ENCODE measurements around the gene MGRN1.

MGRN1 gene

DNA sequence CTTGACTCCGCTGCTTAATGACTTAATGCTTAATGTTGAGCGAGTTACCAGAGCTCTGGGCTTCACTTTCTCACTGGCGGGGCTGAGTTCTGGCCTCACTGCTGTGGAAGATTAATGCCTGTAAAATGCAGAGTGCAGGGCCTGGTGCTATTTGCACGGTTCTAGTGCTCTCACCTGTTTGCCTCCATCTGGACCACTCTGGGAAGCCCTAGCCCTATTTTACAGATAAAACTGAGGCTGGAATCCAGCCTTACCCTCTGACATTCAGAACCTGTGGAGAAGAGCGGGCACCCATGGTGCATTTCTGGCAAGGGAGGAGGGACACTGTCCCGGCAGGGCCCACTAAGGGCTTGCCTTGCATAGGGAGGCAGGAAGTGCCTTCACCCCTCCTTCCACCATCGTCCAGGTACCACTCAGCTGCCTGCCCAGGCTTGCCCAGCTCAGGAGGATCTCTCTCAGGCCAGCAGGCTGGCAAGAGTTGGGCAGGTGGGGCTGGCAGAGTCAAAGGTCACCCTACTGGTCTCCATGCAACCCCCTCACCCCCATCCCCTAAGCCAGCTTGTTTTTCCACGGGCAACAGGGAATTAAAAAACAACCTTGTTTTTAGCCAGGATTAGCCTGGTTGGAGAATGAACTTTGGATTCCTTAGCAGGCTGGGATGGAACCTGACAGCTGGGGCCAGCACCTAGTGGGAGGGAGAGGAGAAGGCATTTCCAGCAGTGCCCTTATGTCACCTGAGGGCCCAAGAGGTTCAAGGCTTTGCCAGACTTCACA is 5.8 kb upstream of the MGRN1 start:
- CTCF ChIA-PET = interaction anchor here (0.6 kb wide), 1 partner anchor 335 kb away, joined by 3 read pairs; no protein-coding TSS in a partner anchor
- POLR2A ChIA-PET (ENCODE audit: low non-redundant PET) = interaction anchor here (0.5 kb wide), 1 partner anchor 192 kb away, joined by 12 read pairs; no protein-coding TSS in a partner anchor
- H3K27ac ChIP-seq = peak overlapping the region; percentile 91
- TF ChIP-seq, protein P1, sequence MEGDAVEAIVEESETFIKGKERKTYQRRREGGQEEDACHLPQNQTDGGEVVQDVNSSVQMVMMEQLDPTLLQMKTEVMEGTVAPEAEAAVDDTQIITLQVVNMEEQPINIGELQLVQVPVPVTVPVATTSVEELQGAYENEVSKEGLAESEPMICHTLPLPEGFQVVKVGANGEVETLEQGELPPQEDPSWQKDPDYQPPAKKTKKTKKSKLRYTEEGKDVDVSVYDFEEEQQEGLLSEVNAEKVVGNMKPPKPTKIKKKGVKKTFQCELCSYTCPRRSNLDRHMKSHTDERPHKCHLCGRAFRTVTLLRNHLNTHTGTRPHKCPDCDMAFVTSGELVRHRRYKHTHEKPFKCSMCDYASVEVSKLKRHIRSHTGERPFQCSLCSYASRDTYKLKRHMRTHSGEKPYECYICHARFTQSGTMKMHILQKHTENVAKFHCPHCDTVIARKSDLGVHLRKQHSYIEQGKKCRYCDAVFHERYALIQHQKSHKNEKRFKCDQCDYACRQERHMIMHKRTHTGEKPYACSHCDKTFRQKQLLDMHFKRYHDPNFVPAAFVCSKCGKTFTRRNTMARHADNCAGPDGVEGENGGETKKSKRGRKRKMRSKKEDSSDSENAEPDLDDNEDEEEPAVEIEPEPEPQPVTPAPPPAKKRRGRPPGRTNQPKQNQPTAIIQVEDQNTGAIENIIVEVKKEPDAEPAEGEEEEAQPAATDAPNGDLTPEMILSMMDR (conservative IDR thresholded peaks at IDR 0.05; ENCODE audit: low read depth) = no peak
- DNase-seq (ENCODE audit: low spot score) = peak; percentile 42

DNA sequence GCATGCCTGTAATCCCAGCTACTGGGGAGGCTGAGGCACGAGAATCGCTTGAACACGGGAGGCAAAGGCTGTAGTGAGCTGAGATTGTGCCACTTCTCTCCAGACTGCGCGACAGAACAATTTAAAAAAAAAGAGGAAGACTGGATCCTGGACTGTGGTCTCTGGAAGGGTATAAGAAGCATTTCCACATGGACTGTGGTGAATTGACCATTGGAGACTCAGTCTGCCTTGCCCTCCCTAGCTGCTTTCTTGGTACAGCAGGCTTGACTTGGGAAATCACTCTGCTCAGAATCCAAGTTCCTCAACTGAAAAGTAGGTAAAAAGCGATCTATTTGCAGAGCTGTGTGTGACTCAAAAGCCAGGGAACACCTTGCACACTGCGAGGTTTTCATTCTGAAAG is 1.0 kb upstream of the MGRN1 start:
- DNase-seq (ENCODE audit: low spot score) = no peak
- POLR2A ChIA-PET (ENCODE audit: low non-redundant PET) = no interaction called here
- CTCF ChIA-PET = interaction anchor here (0.7 to 1.2 kb wide), 9 partner anchors 8 to 286 kb away, joined by 3 to 10 read pairs (median 4); no protein-coding TSS in a partner anchor
- no peak overlapping the region for H3K27ac ChIP-seq
- TF ChIP-seq, protein P1 (conservative IDR thresholded peaks at IDR 0.05; ENCODE audit: low read depth) = no peak

DNA sequence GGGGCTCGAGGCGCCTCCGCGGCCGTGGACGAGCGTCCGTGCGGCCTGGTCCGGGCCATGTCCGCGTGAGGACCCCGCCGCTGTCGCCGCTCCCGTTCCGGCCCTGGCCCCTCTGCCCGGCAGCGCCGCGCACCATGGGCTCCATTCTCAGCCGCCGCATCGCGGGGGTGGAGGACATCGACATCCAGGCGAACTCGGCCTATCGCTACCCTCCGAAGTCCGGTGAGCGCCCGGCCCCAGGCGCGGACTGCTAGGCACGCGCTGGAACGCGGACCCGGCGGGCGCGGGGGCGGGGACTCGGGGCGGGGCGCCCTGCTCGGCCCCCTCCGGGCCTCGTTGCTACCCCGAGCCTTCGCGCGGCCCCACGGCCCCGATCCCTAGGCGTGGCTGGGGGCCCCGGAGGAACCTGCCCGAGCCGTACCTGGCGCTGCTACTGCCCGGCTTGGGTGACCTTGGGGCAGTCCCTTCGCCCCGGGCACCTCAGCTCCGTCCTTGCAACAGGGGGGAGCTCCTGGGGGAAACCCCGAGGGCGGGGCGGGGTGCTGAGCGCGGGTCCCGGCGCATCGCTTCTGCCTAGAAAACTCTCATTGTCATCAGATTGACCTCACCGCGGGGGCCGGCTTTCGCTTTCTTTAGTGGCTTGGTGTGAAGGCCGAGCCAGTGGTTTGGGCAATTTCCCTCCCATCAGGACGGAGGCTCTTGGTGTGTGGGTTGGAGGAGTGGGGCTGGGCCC is 367 bp downstream of the MGRN1 start:
- TF ChIP-seq, protein P1 (conservative IDR thresholded peaks at IDR 0.05; ENCODE audit: low read depth) = no peak
- peak overlapping the region; percentile 83 for H3K27ac ChIP-seq
- CTCF ChIA-PET = interaction anchor here (0.6 to 1.2 kb wide), 12 partner anchors 8 to 199 kb away, joined by 3 to 10 read pairs (median 4); partner anchors contain the start of gene UBALD1
- POLR2A ChIA-PET (ENCODE audit: low non-redundant PET) = no interaction called here
- peak; percentile 66 for DNase-seq (ENCODE audit: low spot score)

DNA sequence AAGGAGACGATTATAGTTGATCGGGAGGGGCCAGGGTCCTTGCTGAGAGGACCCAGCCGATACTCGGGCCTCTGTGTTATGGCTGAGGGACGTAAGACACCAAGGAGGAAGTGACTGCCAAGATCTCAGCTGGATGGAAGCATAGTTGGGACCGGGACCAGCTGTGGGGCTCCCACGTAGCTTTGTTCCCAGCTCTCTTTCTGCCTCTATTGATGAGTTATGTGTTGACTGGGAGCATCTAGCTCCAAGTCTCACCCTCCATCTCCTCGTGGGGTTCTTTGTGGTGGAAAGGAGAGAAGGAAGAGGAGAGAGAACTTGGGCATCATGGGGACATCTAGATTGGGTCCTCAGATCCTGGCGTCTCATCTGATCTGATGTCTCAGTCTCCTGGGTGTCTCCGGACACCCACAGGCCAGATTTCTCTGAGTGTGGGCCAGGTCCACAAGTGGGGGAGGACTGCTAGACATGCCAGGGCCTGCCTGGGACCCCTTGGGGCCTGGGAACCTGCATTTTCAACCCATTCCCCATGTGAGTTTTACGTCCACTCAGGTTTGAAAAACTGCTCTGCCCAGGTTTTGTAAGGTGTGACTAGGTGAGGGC is 1.0 kb downstream of the MGRN1 start:
- peak overlapping the region; percentile 83 for H3K27ac ChIP-seq

DNA sequence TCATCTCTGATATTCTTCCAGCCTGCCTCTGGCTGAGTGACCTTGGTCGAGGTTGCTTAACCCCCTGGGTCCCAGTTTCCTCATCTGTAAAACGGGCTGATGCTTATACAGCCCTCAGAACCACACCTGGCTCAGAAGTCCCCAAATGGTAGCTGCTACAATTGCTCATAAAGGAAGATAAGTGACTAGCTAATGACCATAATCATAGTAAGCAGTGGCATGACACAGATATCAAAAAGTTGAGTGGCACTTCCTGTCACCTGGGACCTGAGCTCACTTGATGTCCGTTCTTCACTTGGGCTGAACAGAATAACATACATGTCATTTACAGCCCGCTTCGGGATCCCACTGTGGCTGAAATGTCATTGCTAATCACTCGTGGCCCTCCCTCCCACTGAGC is 1.8 kb downstream of the MGRN1 start:
- POLR2A ChIA-PET (ENCODE audit: low non-redundant PET) = no interaction called here
- CTCF ChIA-PET = no interaction called here

More for the DNA sequence above, 1.0 kb downstream of the MGRN1 start:
- POLR2A ChIA-PET (ENCODE audit: low non-redundant PET) = interaction anchor here (0.6 kb wide), 1 partner anchor 15 kb away, joined by 3 read pairs; no protein-coding TSS in a partner anchor
- TF ChIP-seq, protein P1 (conservative IDR thresholded peaks at IDR 0.05; ENCODE audit: low read depth) = no peak
- DNase-seq (ENCODE audit: low spot score) = no peak
- CTCF ChIA-PET = no interaction called here

More for the DNA sequence above, 1.8 kb downstream of the MGRN1 start:
- peak overlapping the region; percentile 83 for H3K27ac ChIP-seq
- DNase-seq (ENCODE audit: low spot score) = no peak
- TF ChIP-seq, protein P1 (conservative IDR thresholded peaks at IDR 0.05; ENCODE audit: low read depth) = no peak
